ENCODE measurements around the gene PPP2R3B. TPM values are rescaled to one million over a fixed set of nuclear protein-coding genes. Genes with fewer than 3 reads are reported as not detected.
"Not testable (repeated sequence)": the region's sequence is repeated elsewhere in the genome, so short reads cannot be mapped to it uniquely, and the experiment has no call there.

Gene PPP2R3B
- total RNA-seq, 2 experiments from 2014 or later = 31.7 to 32.2 TPM

DNA sequence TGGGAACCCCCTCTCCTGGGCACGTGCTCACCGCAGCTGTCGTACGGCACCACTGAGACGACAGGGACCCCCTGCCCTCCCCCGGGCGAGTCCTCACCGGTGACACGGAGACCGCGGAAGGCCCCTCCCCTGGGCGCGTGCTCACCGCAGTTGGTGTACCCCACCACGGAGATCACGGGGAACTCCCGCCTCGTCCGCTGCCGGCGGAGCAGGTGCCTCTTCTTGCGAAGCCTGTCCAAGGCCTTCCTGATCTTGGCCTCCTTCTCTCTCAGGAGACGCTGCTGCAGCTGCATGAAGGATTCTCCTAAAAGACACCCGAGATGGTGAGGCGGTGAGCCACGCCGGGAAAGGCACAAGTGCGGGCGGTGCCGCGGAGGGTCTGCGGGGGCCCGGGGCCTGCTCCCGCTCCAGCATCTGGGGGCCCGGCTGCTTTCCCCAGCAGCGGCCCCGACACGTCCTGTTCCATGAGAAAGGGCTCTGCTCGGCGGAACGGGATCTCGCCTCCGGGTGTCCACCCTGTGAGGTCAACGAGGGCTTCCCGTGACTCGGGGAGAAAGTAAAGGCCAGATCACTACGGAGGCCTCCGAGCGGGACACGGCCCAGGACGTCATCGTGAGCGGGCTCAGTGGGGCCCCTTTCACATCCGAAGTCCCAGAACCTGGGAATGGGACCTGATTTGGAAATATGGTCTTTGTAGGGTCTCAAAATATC is 73.9 kb downstream of the PPP2R3B start:
- H3K4me1 Mint-ChIP-seq (ENCODE audit: low read depth) = peaks cover 8% of the 10 kb centered on the region
- ChIA-PET CTCF (no interaction called here), POLR2A (no interaction called here)
- no peaks in the 10 kb centered on the region for H3K27me3 Mint-ChIP-seq
- H3K27ac Mint-ChIP-seq = no peak overlapping the region
- H3K4me3 Mint-ChIP-seq = no peak overlapping the region
- no peak for DNase-seq
- intact Hi-C loops (cut with micrococcal nuclease) = no loop called here
- H3K36me3 Mint-ChIP-seq = peaks cover 29% of the 10 kb centered on the region
- no peaks in the 10 kb centered on the region for H3K9me3 Mint-ChIP-seq

DNA sequence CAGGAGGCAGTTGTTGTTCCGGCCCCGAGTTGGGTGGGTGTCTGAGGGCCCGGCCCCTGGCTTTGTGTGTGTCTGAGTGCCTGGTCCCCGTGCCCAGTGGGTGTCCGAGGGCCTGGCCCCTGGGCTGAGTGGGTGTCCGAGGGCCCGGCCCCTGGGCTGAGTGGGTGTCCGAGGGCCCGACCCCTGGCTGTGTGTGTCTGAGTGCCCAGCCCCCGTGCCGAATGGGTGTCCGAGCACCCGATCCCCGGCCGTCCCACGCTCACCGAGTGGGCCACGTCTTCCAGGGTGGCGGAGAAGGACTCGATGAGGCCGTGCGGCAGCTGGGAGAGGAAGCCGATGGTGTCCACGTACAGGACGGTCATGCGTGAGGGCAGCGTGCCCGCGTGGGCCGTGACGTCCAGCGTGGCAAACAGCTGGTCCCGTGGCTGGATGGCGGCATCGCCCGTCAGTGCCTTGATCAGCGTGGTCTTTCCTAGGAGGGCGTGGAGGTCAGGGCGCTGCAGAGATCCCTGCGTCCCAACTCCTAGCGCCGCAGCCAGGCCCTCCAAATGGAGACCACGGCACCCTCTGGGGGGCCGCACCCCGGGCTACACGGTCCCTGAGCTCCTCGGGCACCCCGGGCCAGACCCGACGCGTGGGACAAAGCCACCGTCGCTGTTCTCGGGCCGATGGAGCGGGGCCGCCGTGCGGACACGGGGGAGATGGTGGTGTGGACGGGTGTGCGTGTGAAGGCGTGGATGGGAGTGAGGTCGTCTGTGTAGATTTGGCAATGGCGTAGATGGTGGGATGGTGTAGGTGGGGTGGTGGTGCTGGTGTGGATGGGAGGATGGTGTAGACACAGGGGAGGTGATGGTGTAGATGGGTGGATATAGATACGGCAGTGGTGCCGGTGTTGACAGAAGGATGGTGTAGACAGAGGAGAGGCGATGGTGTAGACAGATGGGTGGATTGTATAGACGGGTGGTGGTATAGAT is 75.3 kb downstream of the PPP2R3B start:
- H3K4me3 Mint-ChIP-seq = no peak overlapping the region
- no peak overlapping the region for H3K27ac Mint-ChIP-seq
- H3K9me3 Mint-ChIP-seq = no peaks in the 10 kb centered on the region
- H3K36me3 Mint-ChIP-seq = peaks cover 36% of the 10 kb centered on the region
- H3K4me1 Mint-ChIP-seq (ENCODE audit: low read depth) = no peaks in the 10 kb centered on the region
- intact Hi-C loops (cut with micrococcal nuclease) = no loop called here
- DNase-seq = no peak
- CTCF ChIA-PET = no interaction called here
- H3K27me3 Mint-ChIP-seq = no peaks in the 10 kb centered on the region
- POLR2A ChIA-PET = no interaction called here

DNA sequence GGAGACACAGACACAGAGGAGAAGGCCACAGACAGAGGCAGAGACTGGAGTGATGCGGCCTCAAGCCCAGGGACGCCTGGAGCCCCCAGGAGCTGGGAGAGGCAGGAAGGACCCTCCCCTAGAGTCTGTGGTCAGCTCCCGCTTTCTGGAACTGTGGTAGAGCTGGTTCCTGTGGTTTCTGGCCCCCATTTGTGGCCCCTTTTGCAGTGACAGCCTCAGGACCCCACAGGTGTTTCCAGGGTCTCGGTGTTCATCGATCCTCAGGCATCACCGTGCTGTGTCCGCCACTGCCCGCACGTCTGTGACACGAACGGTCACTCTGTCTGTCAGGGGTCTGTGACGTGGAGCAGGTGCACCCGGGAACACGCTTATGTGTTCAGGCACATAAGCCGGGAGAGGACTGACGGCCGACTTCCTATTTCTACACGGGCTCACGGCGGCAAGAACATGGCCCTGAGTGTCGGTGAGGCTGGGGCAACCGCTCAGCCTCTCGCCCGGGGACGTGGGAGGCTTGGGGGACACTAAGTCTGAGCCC is 76.0 kb downstream of the PPP2R3B start:
- no peak overlapping the region for H3K27ac Mint-ChIP-seq
- no peaks in the 10 kb centered on the region for H3K27me3 Mint-ChIP-seq
- peaks cover 39% of the 10 kb centered on the region for H3K36me3 Mint-ChIP-seq
- no peak for DNase-seq
- CTCF ChIA-PET = no interaction called here
- POLR2A ChIA-PET = no interaction called here
- H3K4me1 Mint-ChIP-seq (ENCODE audit: low read depth) = no peaks in the 10 kb centered on the region
- intact Hi-C loops (cut with micrococcal nuclease) = no loop called here
- no peak overlapping the region for H3K4me3 Mint-ChIP-seq
- H3K9me3 Mint-ChIP-seq = no peaks in the 10 kb centered on the region

DNA sequence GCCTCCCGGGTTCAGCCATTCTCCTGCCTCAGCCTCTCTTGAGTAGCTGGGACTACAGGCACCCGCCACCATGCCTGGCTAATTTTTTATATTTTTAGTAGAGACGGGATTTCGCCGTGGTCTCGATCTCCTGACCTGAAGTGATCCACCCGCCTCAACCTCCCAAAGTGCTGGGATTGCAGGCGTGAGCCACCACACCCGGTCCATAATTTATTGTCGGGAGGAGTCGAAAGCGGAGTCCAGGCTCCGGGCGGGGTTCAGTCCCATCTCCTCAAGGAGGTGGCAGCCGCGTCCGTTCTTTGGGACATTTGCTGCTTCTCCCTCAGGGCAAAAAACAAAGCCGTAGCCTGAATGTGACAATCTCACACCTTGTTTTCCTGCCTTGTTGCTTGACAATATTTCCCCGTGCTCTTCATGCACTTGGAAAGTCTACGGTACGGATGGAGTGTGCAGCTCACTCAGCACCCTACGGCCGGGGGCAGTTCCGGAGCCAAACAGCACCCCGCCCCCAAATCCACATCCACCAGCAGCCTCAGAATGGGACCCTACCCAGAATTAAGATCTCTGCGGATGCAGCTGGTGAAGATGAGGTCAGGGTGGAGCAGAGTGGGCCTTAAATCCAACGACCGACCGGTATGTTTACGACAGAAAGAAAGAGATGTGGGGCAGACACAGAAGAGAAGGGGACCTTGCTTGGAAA is 77.7 kb downstream of the PPP2R3B start:
- H3K9me3 Mint-ChIP-seq = no peaks in the 10 kb centered on the region
- no peak for DNase-seq
- no peak overlapping the region for H3K27ac Mint-ChIP-seq
- no peaks in the 10 kb centered on the region for H3K4me1 Mint-ChIP-seq (ENCODE audit: low read depth)
- intact Hi-C loops (cut with micrococcal nuclease) = no loop called here
- ChIA-PET POLR2A (no interaction called here), CTCF (no interaction called here)
- peaks cover 49% of the 10 kb centered on the region for H3K36me3 Mint-ChIP-seq
- H3K27me3 Mint-ChIP-seq = no peaks in the 10 kb centered on the region
- H3K4me3 Mint-ChIP-seq = no peak overlapping the region

DNA sequence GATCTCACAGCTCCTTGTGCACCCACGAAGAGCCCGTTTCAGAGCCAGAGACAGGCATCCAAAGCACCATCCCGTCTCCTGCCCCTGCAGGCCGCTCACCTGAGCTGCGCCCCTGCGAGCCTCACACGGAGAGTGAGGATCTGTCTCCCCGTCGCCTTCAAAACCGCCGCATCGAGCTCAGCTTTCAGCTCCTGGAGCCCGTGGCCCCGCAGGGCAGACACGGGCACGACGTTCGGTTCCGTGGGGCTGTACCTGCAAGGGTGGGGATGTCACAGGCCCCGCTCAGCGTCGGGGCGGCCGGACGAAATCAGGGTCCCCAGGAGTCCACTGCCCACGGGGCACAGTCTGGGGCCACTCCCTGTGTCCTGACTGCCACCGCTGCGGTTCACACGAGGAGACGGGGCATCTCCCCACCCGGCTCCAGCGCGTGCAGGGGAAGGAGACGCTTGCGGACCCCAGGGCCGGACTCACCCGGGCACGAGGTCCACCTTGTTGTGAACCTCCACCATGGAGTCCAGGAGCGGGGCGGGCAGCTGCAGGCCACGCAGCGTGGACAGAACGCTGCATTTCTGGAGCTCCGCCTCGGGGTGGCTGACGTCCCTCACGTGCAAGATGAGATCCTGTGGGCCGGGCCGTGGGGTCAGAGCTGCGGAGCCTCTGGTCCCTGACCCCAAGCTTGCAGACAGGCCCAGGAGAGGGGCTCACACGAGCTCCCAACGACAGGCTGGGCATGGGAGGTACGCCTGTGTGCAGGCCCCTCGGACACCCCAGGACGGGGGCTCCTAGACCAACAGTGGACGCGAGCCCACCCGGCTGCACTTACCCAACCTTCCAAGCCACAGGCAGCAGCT is 79.2 kb downstream of the PPP2R3B start:
- Mint-ChIP-seq H3K27me3 (no peaks in the 10 kb centered on the region), H3K4me3 (no peak overlapping the region), H3K4me1 (ENCODE audit: low read depth) (no peaks in the 10 kb centered on the region), H3K27ac (no peak overlapping the region), H3K36me3 (peaks cover 45% of the 10 kb centered on the region), H3K9me3 (no peaks in the 10 kb centered on the region)
- intact Hi-C loops (cut with micrococcal nuclease) = no loop called here
- no peak for DNase-seq
- POLR2A ChIA-PET = no interaction called here
- CTCF ChIA-PET = no interaction called here

DNA sequence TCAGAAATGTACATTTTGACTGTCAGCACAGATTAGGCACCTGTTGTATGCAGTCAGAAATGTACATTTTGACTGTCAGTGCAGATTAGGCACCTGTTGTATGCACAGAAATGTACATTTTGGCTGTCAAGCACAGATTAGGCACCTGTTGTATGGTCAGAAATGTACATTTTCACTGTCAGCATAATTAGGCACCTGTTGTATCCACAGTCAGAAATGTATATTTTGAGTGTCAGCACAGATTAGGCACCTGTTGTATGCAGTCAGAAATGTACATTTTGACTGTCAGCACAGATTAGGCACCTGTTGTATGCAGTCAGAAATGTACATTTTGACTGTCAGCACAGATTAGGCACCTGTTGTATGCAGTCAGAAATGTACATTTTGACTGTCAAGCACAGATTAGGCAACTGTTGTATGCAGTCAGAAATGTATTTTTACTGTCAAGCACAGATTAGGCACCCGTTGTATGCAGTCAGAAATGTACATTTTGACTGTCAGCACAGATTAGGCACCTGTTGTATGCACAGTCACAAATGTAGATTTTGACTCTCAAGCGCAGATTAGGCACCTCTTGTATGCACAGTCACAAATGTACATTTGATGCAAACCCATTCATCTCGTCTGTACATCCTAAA is 80.0 kb downstream of the PPP2R3B start:
- H3K9me3 Mint-ChIP-seq; CTCF ChIA-PET; H3K4me1 Mint-ChIP-seq (ENCODE audit: low read depth); H3K27ac Mint-ChIP-seq; POLR2A ChIA-PET; H3K27me3 Mint-ChIP-seq; DNase-seq; intact Hi-C loops (cut with micrococcal nuclease); H3K4me3 Mint-ChIP-seq: not testable (repeated sequence)
- peaks cover 47% of the 10 kb centered on the region for H3K36me3 Mint-ChIP-seq

DNA sequence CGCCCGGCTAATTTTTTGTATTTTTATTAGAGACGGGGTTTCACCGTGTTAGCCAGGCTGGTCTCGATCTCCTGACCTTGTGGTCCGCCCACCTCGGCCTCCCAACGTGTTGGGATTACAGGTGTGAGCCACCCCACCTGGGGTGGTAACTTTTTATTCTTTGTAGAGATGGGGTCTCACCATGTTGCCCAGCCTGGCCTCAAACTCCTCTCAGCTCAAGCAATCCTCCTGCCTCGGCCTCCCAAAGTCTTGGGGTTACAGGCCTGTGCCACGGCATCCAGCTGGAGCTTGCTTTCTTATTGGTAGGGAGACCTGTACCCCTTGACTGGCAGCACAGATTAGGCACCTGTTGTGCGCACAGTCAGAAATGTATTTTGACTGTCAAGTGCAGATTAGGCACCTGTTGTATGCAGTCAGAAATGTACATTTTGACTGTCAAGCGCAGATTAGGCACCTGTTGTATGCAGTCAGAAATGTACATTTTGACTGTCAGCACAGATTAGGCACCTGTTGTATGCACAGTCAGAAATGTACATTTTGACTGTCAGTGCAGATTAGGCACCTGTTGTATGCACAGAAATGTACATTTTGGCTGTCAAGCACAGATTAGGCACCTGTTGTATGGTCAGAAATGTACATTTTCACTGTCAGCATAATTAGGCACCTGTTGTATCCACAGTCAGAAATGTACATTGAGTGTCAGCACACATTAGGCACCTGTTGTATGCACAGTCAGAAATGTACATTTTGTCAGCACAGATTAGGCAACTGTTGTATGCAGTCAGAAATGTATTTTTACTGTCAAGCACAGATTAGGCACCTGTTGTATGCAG is 80.7 kb downstream of the PPP2R3B start:
- CTCF ChIA-PET; DNase-seq; H3K9me3 Mint-ChIP-seq; H3K4me3 Mint-ChIP-seq; intact Hi-C loops (cut with micrococcal nuclease); H3K27me3 Mint-ChIP-seq; POLR2A ChIA-PET; H3K27ac Mint-ChIP-seq; H3K4me1 Mint-ChIP-seq (ENCODE audit: low read depth): not testable (repeated sequence)
- peaks cover 50% of the 10 kb centered on the region for H3K36me3 Mint-ChIP-seq

DNA sequence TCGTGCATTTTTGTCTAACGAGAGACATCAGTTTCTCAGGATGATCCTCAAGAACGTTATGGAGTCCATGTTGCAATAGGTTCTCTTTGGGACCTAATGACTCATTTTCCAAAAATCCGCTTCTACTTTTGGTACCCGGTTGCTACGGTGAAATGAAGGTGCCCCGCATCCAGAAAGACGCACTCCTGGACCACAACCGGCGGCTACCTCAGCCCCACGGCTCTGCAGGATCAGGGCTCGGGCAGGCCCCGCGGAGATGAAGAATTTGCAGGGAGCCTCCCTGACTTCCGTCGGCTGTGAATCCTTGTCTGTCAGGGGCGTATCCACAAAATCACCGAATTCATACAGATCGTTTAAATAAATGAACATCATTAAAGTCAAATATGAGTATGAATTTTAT is 83.7 kb downstream of the PPP2R3B start:
- Mint-ChIP-seq H3K9me3 (no peaks in the 10 kb centered on the region), H3K27ac (no peak overlapping the region), H3K4me1 (ENCODE audit: low read depth) (no peaks in the 10 kb centered on the region), H3K4me3 (no peak overlapping the region), H3K36me3 (peaks cover 49% of the 10 kb centered on the region), H3K27me3 (no peaks in the 10 kb centered on the region)
- ChIA-PET CTCF (no interaction called here), POLR2A (no interaction called here)
- intact Hi-C loops (cut with micrococcal nuclease) = no loop called here
- no peak for DNase-seq

DNA sequence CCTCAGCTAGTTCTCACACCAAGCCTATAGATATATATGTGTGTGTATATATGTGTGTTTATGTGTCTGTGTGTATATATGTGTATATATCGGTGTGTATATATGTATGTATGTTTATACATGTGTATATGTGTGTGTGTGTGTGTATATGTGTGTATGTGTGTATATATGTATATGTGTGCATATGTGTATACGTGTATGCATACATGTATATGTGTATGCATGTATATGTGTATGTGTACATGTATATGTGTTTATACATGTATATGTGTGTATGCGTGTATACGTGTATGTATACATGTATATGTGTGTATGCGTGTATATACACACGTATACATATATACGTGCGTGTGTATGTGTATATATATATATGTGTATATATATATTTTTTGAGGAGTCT is 86.4 kb downstream of the PPP2R3B start:
- no peak overlapping the region for H3K4me3 Mint-ChIP-seq
- H3K4me1 Mint-ChIP-seq (ENCODE audit: low read depth) = no peaks in the 10 kb centered on the region
- no peak for DNase-seq
- H3K9me3 Mint-ChIP-seq = no peaks in the 10 kb centered on the region
- H3K27ac Mint-ChIP-seq = no peak overlapping the region
- no peaks in the 10 kb centered on the region for H3K27me3 Mint-ChIP-seq
- ChIA-PET POLR2A (no interaction called here), CTCF (no interaction called here)
- H3K36me3 Mint-ChIP-seq = peaks cover 45% of the 10 kb centered on the region
- intact Hi-C loops (cut with micrococcal nuclease) = no loop called here

DNA sequence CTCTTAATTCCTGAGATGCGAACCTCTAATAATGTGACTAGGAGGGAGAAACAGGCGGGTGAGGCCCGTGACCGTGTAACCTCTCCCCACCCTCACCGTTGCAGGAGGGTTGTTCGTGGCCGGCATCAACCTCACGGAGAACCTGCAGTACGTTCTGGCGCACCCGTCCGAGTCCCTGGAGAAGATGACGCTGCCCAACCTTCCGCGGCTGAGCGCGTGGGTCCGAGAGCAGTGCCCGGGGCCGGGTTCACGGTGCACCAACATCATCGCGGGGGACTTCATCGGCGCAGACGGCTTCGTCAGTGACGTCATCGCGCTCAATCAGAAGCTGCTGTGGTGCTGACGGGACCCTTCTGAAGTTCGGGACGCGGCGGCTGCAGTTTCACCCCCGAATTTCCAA is 87.7 kb downstream of the PPP2R3B start:
- Mint-ChIP-seq H3K9me3 (no peaks in the 10 kb centered on the region), H3K27ac (no peak overlapping the region), H3K36me3 (peaks cover 41% of the 10 kb centered on the region), H3K27me3 (no peaks in the 10 kb centered on the region), H3K4me3 (no peak overlapping the region), H3K4me1 (ENCODE audit: low read depth) (no peaks in the 10 kb centered on the region)
- CTCF ChIA-PET = no interaction called here
- intact Hi-C loops (cut with micrococcal nuclease) = no loop called here
- POLR2A ChIA-PET = no interaction called here
- DNase-seq = no peak

DNA sequence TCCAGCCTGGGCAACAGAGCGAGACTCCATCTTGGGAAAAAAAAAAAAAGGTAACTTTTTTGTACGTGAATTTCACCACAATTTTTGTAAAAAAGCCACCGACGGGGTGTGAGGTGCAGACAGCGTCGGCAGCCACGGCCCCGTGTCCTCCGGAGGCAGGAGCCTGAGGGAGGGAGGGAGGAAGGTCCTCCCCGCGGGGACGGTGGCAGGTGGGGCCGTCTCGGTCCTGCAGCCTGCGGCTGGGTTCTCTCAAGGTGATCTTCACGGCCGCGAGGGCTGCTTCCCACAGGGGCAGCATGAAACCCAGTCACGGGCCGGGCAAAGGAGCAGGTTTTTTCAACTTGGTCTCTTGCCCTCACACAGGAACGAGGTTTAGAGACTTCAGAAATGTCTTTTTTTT is 91.6 kb downstream of the PPP2R3B start:
- Mint-ChIP-seq H3K27me3 (no peaks in the 10 kb centered on the region), H3K9me3 (no peaks in the 10 kb centered on the region), H3K4me1 (ENCODE audit: low read depth) (no peaks in the 10 kb centered on the region), H3K27ac (no peak overlapping the region), H3K4me3 (no peak overlapping the region), H3K36me3 (peaks cover 39% of the 10 kb centered on the region)
- intact Hi-C loops (cut with micrococcal nuclease) = no loop called here
- POLR2A ChIA-PET = no interaction called here
- DNase-seq = no peak
- CTCF ChIA-PET = no interaction called here
